Activated gamma-delta T cell (primary cell): ENCODE data around the gene UBA1.
"Not testable (repeated sequence)": the region's sequence is repeated elsewhere in the genome, so short reads cannot be mapped to it uniquely, and the experiment has no call there.

ENCODE experiments used
- DNase-seq: peaks from one replicate; lab custom pipeline; 2025; lab: John Stamatoyannopoulos, UW

Gene UBA1

DNA sequence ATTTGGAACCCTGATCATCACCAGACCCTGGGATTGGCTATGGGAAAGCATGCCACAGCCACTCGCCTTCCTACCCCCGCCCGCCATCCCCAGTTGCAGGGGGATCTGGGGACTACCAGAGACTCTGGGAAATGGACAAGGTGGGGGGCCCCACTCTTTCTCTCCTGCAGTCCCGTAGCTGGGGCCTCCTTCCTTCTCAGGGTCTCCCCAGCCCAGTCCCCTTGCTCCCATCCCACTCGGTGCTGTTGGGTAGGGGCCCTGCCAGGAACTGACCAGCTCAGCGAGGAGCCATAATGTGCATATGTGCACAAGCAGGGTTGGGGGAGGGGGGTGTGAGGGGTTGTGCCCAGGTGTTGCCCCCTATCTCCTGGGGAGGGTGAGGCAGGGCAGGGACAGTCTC, 35.8 kb downstream of the UBA1 start:
- no peak for DNase-seq

DNA sequence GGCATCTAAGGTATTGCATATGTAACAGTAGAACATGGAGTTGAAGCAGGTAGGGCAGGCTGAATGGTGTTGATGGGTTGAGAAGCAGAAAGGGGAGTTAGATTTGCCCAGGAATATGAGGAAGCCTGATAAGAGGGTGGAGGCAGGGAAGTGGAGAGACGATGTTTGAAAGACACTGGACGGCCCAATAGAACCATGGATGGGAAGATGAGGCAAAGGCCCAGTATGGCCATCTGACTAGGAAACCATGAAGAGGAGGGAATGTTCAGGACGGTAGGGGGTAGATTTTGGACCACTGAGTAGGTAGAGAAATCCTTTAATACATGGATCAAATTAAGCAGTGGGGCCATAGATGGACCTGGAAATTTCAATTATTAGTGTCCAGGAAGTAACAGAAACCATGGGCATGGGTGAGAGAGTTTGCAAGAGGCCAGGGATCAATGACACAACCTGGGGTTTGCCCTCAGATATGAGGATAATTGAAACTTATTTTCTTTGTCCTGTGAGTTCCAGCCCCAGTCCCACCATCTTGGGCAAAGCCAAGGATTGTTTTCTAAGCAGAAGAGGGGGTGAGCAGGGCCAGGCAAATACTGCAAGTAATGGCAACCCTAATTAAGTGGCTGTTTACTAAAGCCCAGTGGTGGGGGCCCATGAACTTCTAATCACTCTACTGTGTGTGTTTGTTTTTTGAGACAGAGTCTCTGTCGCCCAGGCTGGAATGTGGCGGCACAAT, 36.7 kb downstream of the UBA1 start:
- DNase-seq = no peak

DNA sequence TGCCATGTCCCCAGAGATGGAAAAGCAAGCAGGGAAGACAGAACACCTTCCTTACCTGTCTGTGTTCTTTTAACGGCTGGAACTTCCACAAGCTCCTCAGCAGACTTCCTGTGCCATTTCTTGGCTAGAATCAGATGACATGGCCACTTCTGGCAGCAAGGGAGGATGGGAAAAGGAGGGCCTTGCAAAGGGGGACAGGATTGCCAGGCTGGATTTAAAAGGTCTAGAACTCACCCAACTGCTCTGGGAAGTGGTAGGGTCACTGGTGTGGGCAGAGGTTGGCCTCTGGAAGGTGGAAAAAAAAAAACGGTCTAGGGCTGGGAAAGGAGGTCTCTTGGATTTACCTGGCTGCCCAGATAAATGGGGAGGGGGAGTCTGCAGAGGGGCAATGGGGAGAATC, 37.5 kb downstream of the UBA1 start:
- no peak for DNase-seq

DNA sequence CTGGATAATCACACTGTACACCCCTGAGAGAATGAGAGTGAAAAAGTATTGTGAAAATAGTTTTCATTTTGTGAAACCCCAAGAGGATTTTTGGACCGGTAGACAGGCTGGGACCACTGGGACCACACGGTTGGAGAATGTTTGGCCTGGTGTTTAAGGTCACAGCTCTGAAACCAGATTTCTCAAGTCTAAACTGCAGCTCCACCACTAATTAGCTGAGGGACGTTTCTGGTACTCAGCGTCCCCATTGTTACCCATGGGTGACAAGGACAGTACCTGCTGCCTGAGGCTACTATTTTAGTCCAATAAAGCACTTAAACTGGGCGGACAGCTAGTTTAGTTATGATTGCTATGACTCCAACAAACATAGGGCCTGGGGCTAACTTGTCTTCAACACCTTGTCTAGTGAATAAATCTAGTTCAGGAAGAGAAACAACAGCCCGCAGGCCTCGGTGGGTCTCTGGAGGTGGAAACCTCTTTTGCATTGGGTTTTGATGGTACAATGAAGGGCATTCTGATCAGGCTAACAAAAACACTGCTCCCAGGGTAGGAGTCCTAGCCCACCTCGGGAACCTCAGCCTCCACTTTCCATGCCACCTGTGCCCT, 38.7 kb downstream of the UBA1 start:
- no peak for DNase-seq

DNA sequence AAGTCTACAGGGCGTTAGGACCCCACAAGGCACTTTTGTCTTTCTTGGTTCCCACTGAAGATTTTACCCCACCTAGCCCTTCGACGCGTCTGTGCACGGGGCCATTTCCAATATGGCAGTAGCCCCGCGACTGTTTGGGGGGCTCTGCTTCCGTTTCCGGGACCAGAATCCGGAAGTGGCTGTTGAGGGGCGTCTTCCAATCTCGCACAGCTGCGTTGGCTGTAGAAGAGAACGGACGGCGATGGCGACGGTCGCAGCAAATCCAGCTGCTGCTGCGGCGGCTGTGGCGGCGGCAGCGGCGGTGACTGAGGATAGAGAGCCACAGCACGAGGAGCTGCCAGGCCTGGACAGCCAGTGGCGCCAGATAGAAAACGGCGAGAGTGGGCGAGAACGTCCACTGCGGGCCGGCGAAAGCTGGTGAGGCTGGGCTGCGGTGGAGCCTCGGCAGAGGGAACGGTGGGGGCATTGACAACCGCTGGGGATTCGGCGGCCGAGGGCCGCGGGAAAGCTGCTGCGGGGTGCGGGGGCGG, 39.2 kb downstream of the UBA1 start, which contains the start of gene USP11:
USP11 (plus strand) TSS at position 207 of the 530 bp plus-strand sequence; CDS start at position 242, 35 bp downstream.
- DNase-seq = no peak

DNA sequence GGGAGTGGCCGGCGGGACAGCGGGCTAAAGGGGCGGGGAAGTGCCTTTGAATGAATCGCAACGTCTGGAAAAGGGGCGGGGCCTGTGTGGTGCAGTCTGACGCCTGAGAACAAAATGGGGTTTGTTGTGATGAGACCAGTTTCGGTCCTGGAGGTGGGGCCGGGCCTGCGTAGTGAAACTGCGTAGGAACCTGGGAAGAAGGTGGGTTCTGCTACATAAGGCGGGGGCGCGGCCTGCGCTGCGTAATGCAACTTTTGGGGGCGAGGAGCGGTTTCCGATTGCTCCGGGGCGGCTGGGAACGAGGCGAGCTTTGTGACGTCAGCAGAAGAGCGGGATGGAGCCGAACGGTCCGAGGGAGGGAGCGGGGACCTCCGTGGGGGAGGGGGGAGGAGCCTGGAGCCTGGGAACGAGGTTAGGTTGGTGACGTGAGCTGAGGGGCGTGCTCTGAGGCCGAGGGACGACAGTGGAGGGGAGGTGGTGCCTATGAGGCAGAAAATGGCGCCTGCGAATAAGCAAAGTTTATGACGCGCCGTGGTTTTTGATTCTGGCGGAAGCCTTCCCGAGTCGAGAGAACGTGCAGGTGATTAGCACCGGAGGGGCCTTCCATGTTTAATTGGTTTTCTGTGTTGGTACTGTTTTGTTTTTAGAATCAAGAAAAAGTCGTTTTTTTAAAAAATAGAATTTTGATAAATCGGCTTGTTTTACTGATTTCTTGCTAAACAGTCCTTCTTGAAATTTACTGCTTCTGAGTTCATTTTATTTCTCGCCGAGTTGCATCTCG, 39.9 kb downstream of the UBA1 start:
- DNase-seq = peak; percentile 86

DNA sequence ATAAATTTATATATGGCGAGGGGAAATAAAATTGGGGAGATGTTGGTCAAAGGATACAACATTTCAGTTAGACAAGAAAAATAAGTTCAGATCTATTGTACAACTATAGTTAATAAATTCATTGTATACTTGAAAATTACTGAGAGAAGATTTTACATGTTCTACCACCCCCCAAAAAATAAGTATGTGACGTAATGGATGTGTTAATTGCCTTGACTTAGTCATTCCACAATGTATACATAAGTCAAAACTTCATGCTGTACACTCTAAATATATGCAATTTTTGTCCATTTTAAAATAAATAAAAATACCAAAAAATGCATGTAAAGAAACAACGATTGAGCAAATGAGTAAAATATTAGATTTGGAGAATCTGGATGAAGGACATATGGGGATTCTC, 41.0 kb downstream of the UBA1 start:
- DNase-seq = no peak

DNA sequence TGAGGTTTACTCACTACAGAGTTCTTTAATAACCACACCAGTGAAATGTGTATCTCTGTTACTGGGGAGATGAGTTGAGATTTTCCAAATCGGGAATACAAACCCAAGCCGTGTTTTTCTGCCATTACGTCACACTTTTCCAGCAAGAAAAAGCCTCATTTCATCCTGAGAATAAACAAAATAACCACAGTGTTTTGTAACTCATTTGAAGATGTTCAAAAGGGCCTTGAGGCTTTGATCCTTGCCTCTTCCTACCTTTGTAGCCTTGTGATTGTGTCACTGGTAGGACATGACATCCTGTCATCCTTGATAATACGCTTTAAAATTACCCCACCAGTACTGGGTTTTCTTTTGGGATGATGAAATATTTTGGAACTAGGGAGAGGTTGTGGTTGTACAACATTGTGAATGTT, 42.1 kb downstream of the UBA1 start:
- no peak for DNase-seq

DNA sequence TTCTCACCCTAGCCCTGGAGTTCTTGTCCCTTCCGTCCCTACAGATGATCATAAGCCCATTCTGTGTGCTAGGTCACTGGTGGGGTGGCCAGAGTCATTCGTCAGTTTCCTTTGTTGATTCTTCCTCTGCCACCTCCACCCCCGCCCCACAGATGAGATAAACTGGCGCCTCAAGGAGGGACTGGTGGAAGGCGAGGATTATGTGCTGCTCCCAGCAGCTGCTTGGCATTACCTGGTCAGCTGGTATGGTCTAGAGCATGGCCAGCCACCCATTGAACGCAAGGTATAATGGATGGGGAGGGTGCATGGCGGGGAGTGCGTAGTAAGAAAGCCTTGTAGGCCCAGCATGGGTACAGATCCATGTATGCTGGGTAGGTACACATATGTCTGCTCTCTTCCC, 45.6 kb downstream of the UBA1 start:
- DNase-seq = no peak

DNA sequence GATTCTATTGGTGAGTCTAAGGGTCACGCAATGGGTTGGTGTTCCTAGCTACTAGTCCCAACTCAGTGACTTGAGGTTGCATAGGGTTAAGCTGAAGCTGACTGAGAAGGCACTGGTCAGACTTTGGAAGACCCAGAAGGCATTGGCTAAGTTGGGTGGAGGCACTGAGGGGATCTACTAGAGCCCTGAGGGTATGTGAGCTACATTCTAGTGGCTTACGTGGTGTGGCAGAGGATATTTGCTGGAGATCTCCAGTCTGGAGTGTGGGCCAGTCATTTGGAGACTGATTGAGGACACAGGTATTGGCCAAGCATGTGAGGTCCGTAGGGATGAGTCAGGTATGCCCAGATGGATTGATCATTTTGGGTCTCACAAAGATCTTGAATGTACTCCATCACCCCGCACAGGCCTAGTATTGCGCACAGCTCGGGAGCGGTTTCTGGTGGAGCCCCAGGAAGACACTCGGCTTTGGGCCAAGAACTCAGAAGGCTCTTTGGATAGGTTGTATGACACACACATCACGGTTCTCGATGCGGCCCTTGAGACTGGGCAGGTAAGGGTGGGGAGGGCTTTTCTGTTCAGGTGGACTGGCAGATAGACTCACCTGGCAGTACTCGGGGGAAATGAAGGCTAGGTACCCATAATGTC, 46.4 kb downstream of the UBA1 start:
- DNase-seq = no peak

DNA sequence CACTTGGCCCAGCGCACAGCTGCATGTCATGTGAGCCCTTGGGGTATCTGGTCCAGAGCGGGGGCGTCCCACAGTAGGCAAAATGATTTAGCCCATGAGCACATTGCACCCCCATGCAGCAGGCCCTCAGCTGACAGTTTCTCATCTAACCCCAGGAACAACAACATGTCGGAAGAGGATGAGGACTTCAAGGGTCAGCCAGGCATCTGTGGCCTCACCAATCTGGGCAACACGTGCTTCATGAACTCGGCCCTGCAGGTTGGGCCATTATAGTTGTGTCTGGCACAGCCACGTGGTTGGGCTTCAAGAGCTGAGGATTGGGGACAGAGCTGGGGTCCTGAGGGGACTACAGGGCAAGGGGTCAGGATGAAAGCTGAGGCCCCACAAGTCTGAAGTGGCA, 47.0 kb downstream of the UBA1 start:
- no peak for DNase-seq

DNA sequence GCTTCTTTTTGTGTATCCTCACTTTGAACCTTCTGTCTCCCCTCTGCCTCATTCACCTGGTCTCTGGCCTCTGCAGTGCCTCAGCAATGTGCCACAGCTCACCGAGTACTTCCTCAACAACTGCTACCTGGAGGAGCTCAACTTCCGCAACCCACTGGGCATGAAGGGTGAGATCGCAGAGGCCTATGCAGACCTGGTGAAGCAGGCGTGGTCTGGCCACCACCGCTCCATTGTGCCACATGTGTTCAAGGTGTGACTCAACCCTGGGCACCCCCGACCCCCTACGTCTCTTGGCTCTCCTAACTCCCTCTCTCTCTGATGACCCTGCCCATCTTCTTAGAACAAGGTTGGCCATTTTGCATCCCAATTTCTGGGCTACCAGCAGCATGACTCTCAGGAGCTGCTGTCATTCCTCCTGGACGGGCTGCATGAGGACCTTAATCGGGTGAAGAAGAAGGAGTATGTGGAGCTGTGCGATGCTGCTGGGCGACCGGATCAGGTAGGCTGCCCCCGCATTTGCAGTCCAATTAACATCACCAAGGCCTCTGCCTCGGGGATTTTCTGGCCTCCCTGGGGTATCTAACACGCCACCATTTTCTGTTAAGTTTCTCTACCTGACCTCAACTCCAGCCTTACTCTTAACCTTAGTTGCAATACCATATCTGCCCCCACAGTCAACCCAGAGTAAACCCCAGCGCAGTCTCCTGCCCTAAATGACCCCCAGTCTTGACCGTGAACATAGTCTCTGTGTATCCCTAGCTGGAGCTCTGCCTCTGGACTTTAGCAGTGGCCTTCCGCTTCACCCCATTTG, 47.8 kb downstream of the UBA1 start:
- DNase-seq = no peak

DNA sequence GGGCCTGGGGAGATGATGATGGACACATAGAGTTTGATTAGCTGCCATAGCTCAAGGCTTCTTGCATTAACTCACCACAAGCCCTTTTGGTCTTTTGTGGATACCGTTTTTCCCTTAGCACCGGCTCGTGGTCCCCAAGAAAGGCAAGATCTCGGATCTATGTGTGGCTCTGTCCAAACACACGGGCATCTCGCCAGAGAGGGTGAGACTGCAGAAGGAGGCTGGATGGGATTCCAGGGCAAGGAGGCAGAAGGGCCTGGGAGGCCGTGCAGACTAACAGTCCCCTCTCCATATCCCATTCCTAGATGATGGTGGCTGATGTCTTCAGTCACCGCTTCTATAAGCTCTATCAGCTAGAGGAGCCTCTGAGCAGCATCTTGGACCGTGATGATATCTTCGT, 48.7 kb downstream of the UBA1 start:
- no peak for DNase-seq

DNA sequence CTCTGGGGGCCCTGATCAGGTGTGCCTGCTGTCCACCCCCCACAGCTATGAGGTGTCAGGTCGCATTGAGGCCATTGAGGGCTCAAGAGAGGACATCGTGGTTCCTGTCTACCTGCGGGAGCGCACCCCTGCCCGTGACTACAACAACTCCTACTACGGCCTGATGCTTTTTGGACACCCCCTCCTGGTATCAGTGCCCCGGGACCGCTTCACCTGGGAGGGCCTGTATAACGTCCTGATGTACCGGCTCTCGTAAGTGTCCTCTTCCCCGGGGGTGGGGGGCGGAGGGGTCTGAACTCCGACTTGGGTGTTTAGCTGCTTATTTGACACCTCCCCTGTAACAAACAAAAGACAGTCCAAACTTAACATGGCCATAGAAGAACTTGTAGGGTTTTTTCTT, 49.7 kb downstream of the UBA1 start:
- no peak for DNase-seq

DNA sequence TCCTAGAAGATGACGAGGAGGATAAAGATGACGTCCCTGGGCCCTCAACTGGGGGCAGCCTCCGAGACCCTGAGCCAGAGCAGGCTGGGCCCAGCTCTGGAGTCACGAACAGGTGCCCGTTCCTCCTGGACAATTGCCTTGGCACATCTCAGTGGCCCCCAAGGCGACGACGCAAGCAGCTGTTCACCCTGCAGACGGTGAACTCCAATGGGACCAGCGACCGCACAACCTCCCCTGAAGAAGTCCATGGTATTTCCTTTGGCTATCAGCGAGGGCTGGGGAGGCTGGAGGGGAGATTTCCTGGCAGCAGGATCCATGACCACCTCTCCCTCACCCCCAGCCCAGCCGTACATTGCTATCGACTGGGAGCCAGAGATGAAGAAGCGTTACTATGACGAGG, 51.0 kb downstream of the UBA1 start:
- DNase-seq = no peak

DNA sequence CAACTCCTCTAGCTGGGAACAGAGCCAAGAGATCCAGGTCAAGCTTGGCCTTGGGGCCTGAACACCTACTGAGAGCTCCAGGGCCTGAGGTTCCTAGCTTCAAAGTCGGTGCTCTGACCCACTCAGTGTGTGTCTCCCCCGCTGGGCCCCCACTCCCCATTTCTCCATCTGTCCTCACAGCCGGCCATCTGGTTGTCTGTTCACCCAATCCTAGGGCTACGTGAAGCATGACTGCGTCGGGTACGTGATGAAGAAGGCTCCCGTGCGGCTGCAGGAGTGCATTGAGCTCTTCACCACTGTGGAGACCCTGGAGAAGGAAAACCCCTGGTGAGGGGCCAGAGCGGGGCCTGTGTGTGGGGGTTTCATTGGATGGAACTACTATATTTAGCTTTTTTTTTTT, 51.5 kb downstream of the UBA1 start:
- no peak for DNase-seq

DNA sequence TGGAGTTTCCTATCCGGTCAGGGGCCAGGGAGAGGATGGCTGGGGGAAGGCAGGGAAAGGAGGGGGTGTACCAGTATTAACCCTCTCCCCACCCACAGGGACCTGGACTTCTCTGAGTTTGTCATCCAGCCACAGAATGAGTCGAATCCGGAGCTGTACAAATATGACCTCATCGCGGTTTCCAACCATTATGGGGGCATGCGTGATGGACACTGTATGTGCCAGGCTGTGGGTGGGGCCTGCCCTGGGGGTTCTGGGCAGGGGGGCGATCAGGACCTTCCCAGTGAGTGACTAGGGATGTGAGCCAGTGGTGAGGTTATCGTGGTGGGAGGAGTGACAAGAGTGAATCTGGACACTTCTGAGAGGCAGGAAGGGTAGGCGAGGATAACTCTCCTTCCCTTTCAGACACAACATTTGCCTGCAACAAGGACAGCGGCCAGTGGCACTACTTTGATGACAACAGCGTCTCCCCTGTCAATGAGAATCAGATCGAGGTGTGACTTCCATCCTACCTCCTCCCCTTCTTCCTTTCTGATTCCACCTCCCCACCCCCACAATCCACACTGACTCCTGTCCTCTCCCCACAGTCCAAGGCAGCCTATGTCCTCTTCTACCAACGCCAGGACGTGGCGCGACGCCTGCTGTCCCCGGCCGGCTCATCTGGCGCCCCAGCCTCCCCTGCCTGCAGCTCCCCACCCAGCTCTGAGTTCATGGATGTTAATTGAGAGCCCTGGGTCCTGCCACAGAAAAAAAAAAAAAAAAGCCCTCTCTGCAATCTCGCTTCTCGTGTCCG, 53.8 kb downstream of the UBA1 start:
- DNase-seq = no peak

DNA sequence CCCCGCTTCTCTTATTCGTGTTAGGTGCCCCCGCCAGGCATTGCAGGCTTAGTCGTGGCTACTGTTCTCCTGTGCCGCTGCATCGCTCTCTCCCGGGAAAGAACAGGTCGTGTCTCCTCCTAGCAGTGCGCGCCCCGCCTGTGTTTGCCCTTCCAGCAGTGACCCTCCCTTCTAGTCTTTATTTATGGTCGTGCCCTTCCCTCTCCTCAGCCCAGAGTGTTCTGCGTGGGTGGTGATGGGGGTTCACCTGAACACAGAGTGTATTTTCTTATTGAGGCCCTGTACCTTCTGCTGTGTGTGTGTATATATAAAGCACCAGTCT, 54.3 kb downstream of the UBA1 start:
- no peak for DNase-seq

DNA sequence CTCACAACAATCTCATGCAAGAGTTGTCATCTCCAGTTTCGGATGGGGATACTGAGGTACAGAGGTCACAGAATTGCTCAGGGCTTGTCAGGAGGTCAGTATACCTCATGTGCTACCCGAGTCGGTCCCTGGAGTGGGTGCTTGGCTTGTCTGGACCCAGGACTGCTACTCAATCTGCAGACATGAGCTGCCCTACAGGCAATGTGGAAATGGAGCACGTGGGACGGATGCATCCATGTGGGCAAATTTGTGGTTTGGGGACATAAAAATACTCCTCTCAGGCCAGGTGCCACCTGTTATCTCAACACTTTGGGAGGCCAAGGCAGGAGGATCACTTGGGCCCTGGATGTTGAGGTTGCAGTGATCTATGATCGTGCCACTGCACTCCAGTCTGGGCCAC, 54.9 kb downstream of the UBA1 start:
- no peak for DNase-seq

DNA sequence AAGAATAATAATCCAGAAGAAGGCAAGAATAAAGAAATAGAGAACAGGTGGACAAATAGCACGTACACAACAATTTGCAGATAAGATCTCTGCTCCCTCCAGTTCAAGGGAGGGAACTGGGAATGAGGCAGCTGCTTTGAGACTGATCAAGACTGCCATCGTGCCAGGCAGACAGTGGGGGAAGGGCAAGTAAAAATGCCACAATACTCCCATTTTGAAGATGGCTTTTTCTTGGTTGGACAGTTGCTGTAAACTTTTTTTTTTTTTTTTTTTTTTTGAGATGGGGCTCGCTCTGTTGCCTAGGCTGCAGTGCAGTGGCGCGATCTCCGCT, 56.4 kb downstream of the UBA1 start:
- no peak for DNase-seq

DNA sequence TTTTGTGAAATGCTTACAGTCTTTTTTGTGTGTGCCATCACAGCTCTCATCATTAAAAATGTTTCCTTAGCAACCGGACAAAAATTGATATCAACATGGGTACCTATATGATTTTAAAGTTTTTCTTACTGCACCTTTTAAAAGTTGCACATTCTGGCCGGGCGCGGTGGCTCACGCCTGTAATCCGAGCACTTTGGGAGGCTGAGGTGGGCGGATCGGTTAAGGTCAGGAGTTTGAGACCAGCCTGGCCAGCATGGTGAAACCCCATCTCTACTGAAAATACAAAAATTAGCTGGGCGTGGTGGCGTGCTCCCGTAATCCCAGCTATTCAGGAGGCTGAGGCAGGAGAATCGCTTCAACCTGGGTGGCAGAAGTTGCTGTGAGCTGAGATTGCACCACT, 64.0 kb downstream of the UBA1 start:
- DNase-seq = not testable (repeated sequence)
